KBM-7 (cell line): Measurements from ENCODE around the gene MMP17.
A peak's percentile ranks its signal among the peaks of the same experiment; 100 is the strongest.

Experiments
- DNase-seq: peaks from one replicate; pipeline ENCODE4 v3.0.0-alpha.2; 2015
- in situ Hi-C: fragments of 300-500 bp; cut with MboI; formaldehyde crosslinking; loops from 2 replicates; pipeline ENCODE4 v1.14.3; 2020; ENCODE audit warnings: low sequenced_read_pairs, low pct_unique_long_range_greater_than_20kb, mixed read lengths

MMP17 gene

GRCh38 chr12:131827961-131828534, at the start of gene MMP17:
MMP17 (plus strand) TSS chr12:131828393; CDS start chr12:131828495, 102 bp downstream.
- peak; percentile 65 for DNase-seq
- in situ Hi-C loops = no loop called here

GRCh38 chr12:131779027-131779426, 49.2 kb upstream of the MMP17 start:
- no peak for DNase-seq
- in situ Hi-C loops = no loop called here

- in situ Hi-C loops = no loop called here
These were observed 46.1 kb upstream of the MMP17 start for GRCh38 chr12:131782061-131782460.

GRCh38 chr12:131783915-131784541, 44.2 kb upstream of the MMP17 start:
- in situ Hi-C loops = no loop called here
- DNase-seq = peak; percentile 71

More at GRCh38 chr12:131782061-131782460, 46.1 kb upstream of the MMP17 start:
- no peak for DNase-seq

GRCh38 chr12:131784909-131785762, 43.1 kb upstream of the MMP17 start:
- DNase-seq = no peak
- in situ Hi-C loops = no loop called here

GRCh38 chr12:131785763-131786330, 42.3 kb upstream of the MMP17 start:
- DNase-seq = no peak
- in situ Hi-C loops = no loop called here

- in situ Hi-C loops = no loop called here
- no peak for DNase-seq
These were observed 41.9 kb upstream of the MMP17 start for GRCh38 chr12:131786331-131786730.

GRCh38 chr12:131787143-131787660, 41.0 kb upstream of the MMP17 start:
- in situ Hi-C loops = no loop called here
- no peak for DNase-seq

GRCh38 chr12:131788070-131788469, 40.1 kb upstream of the MMP17 start:
- in situ Hi-C loops = no loop called here
- no peak for DNase-seq

GRCh38 chr12:131789638-131790037, 38.6 kb upstream of the MMP17 start:
- in situ Hi-C loops = no loop called here
- no peak for DNase-seq

- in situ Hi-C loops = no loop called here
- DNase-seq = no peak
These were observed 34.8 kb upstream of the MMP17 start for GRCh38 chr12:131793243-131794022.

GRCh38 chr12:131794061-131794460, 34.1 kb upstream of the MMP17 start:
- no peak for DNase-seq
- in situ Hi-C loops = no loop called here

GRCh38 chr12:131794573-131794972, 33.6 kb upstream of the MMP17 start:
- no peak for DNase-seq
- in situ Hi-C loops = no loop called here

GRCh38 chr12:131795064-131795463, 33.1 kb upstream of the MMP17 start:
- in situ Hi-C loops = no loop called here
- no peak for DNase-seq

- in situ Hi-C loops = no loop called here
- DNase-seq = no peak
These were observed 32.3 kb upstream of the MMP17 start for GRCh38 chr12:131795690-131796410.

- in situ Hi-C loops = no loop called here
- no peak for DNase-seq
These were observed 31.8 kb upstream of the MMP17 start for GRCh38 chr12:131796411-131796736.

GRCh38 chr12:131796754-131797587, 31.2 kb upstream of the MMP17 start:
- in situ Hi-C loops = no loop called here
- DNase-seq = no peak

- in situ Hi-C loops = no loop called here
- DNase-seq = no peak
These were observed 30.6 kb upstream of the MMP17 start for GRCh38 chr12:131797588-131797934.
